OCI-LY7 (cell line): Measurements from ENCODE around the gene TRPM3. TPM values are rescaled to one million over a fixed set of nuclear protein-coding genes. Genes with fewer than 3 reads are reported as not detected.

Experiments
- BruUV-seq: library from RNA; stranded (reverse); fragments of 400-500 nt; replicated peaks from 2 replicates; lab custom pipeline; 2021; lab: Mats Ljungman, UMichigan
- CTCF ChIA-PET: fragments of 300-600 bp; sonication (Branson Sonifier 250); formaldehyde crosslinking; loops from one replicate; lab custom pipeline; 2022; ENCODE audit warnings: antibody characterized with exemption; ENCODE audit not compliant: unreplicated experiment; lab: Charles Lee
- POLR2A ChIA-PET: fragments of 300-600 bp; sonication (Branson Sonifier 250); formaldehyde crosslinking; loops from one replicate; lab custom pipeline; 2022; ENCODE audit warnings: antibody characterized with exemption; lab: Charles Lee
- DNase-seq: peaks from one replicate; pipeline ENCODE4 v3.0.0-alpha.2; 2015; ENCODE audit warnings: low spot score
- H2AFZ ChIP-seq: fragments of 200-600 bp; sonication (generic), shearing (Covaris generic); 2 replicates; pipeline ENCODE4 v1.6.1; 2014; ENCODE audit warnings: mild to moderate bottlenecking, antibody characterized with exemption, low read length, moderate library complexity
- H3K27ac ChIP-seq: fragments of 200-600 bp; sonication (generic); 2 replicates; pipeline ENCODE4 v1.5.1; 2014; ENCODE audit warnings: mixed run types, low read depth, mild to moderate bottlenecking, moderate library complexity, low read length, inconsistent platforms; ENCODE audit not compliant: poor library complexity, severe bottlenecking
- H3K36me3 ChIP-seq: fragments of 200-600 bp; sonication (generic); 2 replicates; pipeline ENCODE4 v1.6.1; 2014; ENCODE audit warnings: mild to moderate bottlenecking, antibody characterized with exemption, low read length, moderate library complexity, mixed read lengths; ENCODE audit not compliant: insufficient read depth
- H3K4me1 ChIP-seq: fragments of 200-600 bp; sonication (generic); 2 replicates; pipeline ENCODE4 v1.5.1; 2014; ENCODE audit warnings: mild to moderate bottlenecking, low read length; ENCODE audit not compliant: insufficient read depth, poor library complexity, severe bottlenecking
- H3K4me2 ChIP-seq: fragments of 200-600 bp; sonication (generic); 2 replicates; pipeline ENCODE4 v1.6.1; 2014; ENCODE audit warnings: mild to moderate bottlenecking, low read length
- H3K4me3 ChIP-seq: fragments of 200-600 bp; sonication (generic); 2 replicates; pipeline ENCODE4 v1.5.1; 2014; ENCODE audit warnings: mild to moderate bottlenecking, low read depth, low read length; ENCODE audit not compliant: poor library complexity, severe bottlenecking
- H3K79me2 ChIP-seq: fragments of 200-600 bp; sonication (generic); 2 replicates; pipeline ENCODE4 v1.6.1; 2016; ENCODE audit warnings: low read depth, mild to moderate bottlenecking, low read length, moderate library complexity, mixed read lengths; ENCODE audit not compliant: insufficient read depth
- H3K9me2 ChIP-seq: fragments of 200-600 bp; sonication (generic); 2 replicates; pipeline ENCODE4 v1.6.1; 2016; ENCODE audit warnings: mild to moderate bottlenecking, low read length, mixed read lengths; ENCODE audit not compliant: insufficient read depth
- H3K9me3 ChIP-seq: fragments of 200-600 bp; sonication (generic); 2 replicates; pipeline ENCODE4 v1.6.1; 2014; ENCODE audit warnings: mild to moderate bottlenecking, mixed run types, low read length, mixed read lengths
- H4K20me1 ChIP-seq: fragments of 200-600 bp; sonication (generic); 2 replicates; pipeline ENCODE4 v1.6.1; 2014; ENCODE audit warnings: mild to moderate bottlenecking, antibody characterized with exemption, low read length, moderate library complexity, mixed read lengths; ENCODE audit not compliant: insufficient read depth
- EZH2phosphoT487 ChIP-seq: fragments of 200-600 bp; sonication (generic); IDR thresholded peaks from 2 replicates; pipeline ENCODE4 v1.6.1; 2018; ENCODE audit warnings: low read depth, borderline replicate concordance, mild to moderate bottlenecking, mixed run types, antibody characterized with exemption, low read length, moderate library complexity, mixed read lengths
- intact Hi-C: fragments of 100-400 bp; cut with micrococcal nuclease; formaldehyde crosslinking; loops from one replicate; pipeline ENCODE4 v1.10.0; 2022; ENCODE audit not compliant: unreplicated experiment
- total RNA-seq, 2 experiments: library from RNA; depleted of rRNA in 1 of 2; stranded (reverse); fragments of >200 nt in 1 of 2; shearing (Covaris generic) in 1 of 2; gene quantifications; 2 replicates each; pipeline ENCODE4 v1.2.3, GENCODE V29; 2014 to 2022
- TF ChIP-seq, protein P1 (sequence below): fragments of 200-600 bp; sonication (generic); conservative IDR thresholded peaks from 2 replicates; pipeline ENCODE4 v1.5.1; 2014; ENCODE audit warnings: mild to moderate bottlenecking, antibody characterized with exemption, low read length, moderate library complexity, mixed read lengths

TRPM3 gene
- total RNA-seq, 2 experiments from 2014 or later, result not detected

DNA sequence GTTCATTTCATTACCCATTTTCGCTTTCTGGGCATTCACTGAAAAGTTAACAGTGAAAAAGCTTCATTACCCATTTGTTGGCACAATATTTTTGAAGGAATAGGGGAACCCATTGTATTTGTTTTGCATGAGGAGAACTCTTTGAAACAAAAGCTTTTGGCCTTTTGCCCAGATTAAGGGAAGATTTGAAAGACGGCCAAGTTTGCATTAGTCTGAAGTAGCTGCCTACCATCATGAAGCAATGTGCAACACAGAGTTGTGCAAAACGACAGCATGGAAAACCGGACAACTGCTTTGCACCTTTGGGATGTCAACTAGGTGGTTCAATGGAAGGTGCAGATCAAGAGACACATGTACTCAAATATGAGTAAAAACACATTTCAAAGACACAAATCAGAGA is 84.9 kb downstream of the TRPM3 start:
- Histone ChIP-seq H3K4me3 (no peak overlapping the region), H3K4me1 (no peaks in the 10 kb centered on the region), H3K9me3 (no peaks in the 10 kb centered on the region), H3K36me3 (no peaks in the 10 kb centered on the region), H3K27ac (no peak overlapping the region), H3K79me2 (no peaks in the 10 kb centered on the region), H4K20me1 (no peaks in the 10 kb centered on the region), H2AFZ (no peak overlapping the region), H3K9me2 (no peaks in the 10 kb centered on the region), H3K4me2 (no peak overlapping the region)
- ChIA-PET POLR2A (interaction anchor here (1.0 kb wide), 1 partner anchor 23 kb away, joined by 3 read pairs; no protein-coding TSS in a partner anchor), CTCF (no interaction called here)
- TF ChIP-seq, protein P1, sequence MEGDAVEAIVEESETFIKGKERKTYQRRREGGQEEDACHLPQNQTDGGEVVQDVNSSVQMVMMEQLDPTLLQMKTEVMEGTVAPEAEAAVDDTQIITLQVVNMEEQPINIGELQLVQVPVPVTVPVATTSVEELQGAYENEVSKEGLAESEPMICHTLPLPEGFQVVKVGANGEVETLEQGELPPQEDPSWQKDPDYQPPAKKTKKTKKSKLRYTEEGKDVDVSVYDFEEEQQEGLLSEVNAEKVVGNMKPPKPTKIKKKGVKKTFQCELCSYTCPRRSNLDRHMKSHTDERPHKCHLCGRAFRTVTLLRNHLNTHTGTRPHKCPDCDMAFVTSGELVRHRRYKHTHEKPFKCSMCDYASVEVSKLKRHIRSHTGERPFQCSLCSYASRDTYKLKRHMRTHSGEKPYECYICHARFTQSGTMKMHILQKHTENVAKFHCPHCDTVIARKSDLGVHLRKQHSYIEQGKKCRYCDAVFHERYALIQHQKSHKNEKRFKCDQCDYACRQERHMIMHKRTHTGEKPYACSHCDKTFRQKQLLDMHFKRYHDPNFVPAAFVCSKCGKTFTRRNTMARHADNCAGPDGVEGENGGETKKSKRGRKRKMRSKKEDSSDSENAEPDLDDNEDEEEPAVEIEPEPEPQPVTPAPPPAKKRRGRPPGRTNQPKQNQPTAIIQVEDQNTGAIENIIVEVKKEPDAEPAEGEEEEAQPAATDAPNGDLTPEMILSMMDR, result no peak
- TF ChIP-seq EZH2phosphoT487, result no peak
- BruUV-seq, result no TSS peak
- DNase-seq, result no peak
- intact Hi-C loops, result no loop called here

DNA sequence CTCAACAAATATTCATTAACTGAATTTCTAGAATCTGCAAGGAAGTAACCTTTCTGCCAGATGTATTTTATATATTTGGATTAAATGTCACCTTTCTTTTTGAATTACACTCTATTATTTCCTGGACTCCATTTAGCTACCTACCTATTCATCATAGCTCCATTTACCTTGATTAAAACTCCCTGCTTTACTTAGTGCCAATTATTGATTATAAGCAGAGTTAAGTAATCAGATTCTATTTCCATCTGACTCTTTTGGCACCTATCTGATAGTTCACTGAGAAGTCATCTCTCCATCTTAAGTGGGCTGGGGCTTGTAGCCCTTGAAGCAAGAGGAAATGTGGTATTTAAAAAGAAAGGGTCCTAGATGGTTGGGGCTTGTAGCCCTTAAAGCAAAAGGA is 88.6 kb downstream of the TRPM3 start:
- Histone ChIP-seq H3K27ac (no peak overlapping the region), H4K20me1 (no peaks in the 10 kb centered on the region), H3K79me2 (no peaks in the 10 kb centered on the region), H3K9me2 (no peaks in the 10 kb centered on the region), H3K4me3 (no peak overlapping the region), H3K4me2 (no peak overlapping the region), H3K9me3 (no peaks in the 10 kb centered on the region), H2AFZ (no peak overlapping the region), H3K36me3 (no peaks in the 10 kb centered on the region), H3K4me1 (no peaks in the 10 kb centered on the region)
- ChIA-PET CTCF (no interaction called here), POLR2A (no interaction called here)
- no peak for DNase-seq
- BruUV-seq, result no TSS peak
- intact Hi-C loops, result no loop called here
- TF ChIP-seq, protein P1, result no peak
- TF ChIP-seq EZH2phosphoT487, result no peak

DNA sequence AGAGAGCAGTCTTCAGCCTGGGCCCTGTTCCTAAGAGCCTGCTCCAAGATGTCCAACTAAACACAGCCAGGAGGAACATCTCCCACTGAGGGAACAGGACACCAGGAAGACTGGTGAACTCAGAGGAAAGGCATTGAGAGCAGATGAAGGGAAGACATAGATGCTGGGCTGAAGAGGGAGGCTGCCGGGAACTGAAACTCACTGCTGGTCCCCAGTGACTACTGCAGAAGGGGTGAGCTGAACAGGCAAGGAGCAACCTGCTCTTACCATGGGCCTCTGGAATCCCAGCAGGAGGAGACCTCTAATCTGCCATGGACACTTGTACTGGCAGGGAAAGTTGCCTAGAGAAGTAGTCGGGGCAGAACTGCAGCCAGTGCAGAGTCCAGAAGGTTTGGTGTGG is 95.7 kb downstream of the TRPM3 start:
- POLR2A ChIA-PET, result no interaction called here
- Histone ChIP-seq H3K27ac (no peak overlapping the region), H3K36me3 (no peaks in the 10 kb centered on the region), H3K4me2 (no peak overlapping the region), H3K9me2 (no peaks in the 10 kb centered on the region), H3K4me1 (no peaks in the 10 kb centered on the region), H2AFZ (no peak overlapping the region), H4K20me1 (no peaks in the 10 kb centered on the region), H3K9me3 (no peaks in the 10 kb centered on the region), H3K79me2 (no peaks in the 10 kb centered on the region), H3K4me3 (no peak overlapping the region)
- CTCF ChIA-PET, result no interaction called here
- TF ChIP-seq, protein P1, result no peak
- intact Hi-C loops, result no loop called here
- BruUV-seq, result no TSS peak
- DNase-seq, result no peak
